Measurements from ENCODE around the gene COX4I1. TPM values are rescaled to one million over a fixed set of nuclear protein-coding genes. Genes with fewer than 3 reads are reported as not detected.

COX4I1 gene
- total and polyA plus RNA-seq, 2 experiments from 2014 or later, result 743 to 1,231 TPM

DNA sequence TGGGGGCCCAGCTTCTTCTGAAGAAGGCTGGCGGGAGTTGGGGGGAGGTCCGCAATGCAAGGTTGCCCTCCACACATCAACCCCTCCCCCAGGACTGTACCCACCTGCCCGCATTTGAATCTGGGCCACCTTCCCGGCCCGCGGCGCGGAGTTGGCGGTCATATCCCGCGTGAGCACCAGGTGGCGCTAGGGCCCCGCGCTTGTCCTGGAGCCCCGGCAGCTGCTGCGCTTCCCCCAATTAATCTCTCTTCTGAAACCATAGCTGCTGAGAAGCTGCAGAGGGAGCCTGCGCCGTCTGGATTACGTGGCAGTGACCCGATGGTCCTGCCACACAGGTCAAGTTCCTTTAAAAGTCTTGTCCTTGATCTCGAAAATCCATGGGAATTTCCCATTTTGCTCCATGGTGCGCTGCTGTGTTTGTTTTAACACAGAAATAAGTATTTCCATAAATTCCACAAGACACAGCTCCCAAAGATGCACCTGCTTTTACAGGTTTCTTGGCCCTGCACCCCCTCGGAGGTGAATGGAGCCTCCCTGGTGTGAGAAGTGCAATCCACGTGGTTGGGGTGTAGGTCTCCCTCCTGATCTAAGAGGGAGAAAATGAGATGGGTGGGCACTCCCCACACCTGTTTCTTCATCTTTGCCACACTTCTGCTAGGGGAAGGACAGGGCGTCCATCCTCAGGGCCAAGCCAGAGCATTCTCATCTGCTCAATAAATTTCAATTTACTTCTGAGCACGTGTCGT is 22.1 kb downstream of the COX4I1 start:
- TF ChIP-seq, protein P1, sequence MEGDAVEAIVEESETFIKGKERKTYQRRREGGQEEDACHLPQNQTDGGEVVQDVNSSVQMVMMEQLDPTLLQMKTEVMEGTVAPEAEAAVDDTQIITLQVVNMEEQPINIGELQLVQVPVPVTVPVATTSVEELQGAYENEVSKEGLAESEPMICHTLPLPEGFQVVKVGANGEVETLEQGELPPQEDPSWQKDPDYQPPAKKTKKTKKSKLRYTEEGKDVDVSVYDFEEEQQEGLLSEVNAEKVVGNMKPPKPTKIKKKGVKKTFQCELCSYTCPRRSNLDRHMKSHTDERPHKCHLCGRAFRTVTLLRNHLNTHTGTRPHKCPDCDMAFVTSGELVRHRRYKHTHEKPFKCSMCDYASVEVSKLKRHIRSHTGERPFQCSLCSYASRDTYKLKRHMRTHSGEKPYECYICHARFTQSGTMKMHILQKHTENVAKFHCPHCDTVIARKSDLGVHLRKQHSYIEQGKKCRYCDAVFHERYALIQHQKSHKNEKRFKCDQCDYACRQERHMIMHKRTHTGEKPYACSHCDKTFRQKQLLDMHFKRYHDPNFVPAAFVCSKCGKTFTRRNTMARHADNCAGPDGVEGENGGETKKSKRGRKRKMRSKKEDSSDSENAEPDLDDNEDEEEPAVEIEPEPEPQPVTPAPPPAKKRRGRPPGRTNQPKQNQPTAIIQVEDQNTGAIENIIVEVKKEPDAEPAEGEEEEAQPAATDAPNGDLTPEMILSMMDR (IDR thresholded peaks at IDR 0.05; ENCODE audit: low read depth, low read length), result peak; percentile 96

DNA sequence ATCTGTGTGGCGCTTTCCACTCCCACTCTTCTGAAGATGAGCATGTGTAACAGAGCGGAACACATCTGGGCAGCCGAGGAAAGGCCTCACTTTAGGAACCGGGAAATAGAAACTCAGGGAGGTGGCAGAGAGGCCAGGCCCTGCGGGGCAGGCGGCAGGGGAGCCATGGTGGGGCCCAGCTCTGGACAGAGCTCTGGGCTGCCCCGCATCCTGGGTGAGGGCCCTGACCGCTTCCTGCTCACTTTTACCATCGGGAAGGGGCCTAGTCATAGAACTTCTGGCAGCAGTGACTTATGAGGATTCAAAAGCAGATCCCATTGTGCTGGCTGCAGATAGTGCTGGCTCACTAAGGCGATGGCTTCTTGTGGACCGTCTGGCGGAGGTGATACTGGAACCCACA is 22.6 kb downstream of the COX4I1 start:
- no peak for DNase-seq (ENCODE audit: low read depth in 1 of 2, low spot score in 1 of 2)

More for the DNA sequence above, 22.1 kb downstream of the COX4I1 start:
- Histone ChIP-seq H3K36me3 (no peaks in the 10 kb centered on the region), H3K4me1 (ENCODE audit: low read depth) (no peaks in the 10 kb centered on the region), H3K27ac (no peak overlapping the region), H3K4me3 (no peak overlapping the region), H3K9me3 (ENCODE audit: low read depth) (no peaks in the 10 kb centered on the region), H3K27me3 (peaks cover 21% of the 10 kb centered on the region)
- peak; percentile 83 to 88 for DNase-seq (ENCODE audit: low read depth in 1 of 2, low spot score in 1 of 2)

DNA sequence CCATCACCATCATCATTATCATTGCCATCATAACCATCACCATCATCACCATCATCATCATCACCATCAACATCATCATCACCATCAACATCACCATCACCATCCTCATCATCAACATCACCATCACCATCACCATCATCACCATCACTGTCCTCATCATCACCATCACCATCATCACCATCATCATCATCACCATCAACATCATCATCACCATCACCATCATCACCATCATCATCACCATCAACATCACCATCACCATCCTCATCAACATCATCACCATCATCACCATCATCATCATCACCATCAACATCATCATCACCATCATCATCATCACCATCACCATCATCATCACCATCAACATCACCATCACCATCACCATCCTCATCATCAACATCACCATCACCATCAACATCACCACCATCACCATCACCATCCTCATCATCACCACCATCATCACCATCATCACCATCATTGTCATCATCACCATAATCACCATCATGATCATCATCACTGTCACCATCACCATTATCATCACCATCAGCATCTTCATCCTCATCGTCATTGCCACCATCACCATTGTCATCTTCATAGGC is 23.9 kb downstream of the COX4I1 start:
- Histone ChIP-seq H3K9me3 (ENCODE audit: low read depth) (no peaks in the 10 kb centered on the region), H3K4me1 (ENCODE audit: low read depth) (no peaks in the 10 kb centered on the region), H3K27me3 (peaks cover 21% of the 10 kb centered on the region), H3K36me3 (no peaks in the 10 kb centered on the region), H3K27ac (no peak overlapping the region), H3K4me3 (no peak overlapping the region)
- TF ChIP-seq, protein P1 (IDR thresholded peaks at IDR 0.05; ENCODE audit: low read depth, low read length), result no peak
- no peak for DNase-seq (ENCODE audit: low read depth in 1 of 2, low spot score in 1 of 2)

More for the DNA sequence above, 22.6 kb downstream of the COX4I1 start:
- TF ChIP-seq, protein P1 (IDR thresholded peaks at IDR 0.05; ENCODE audit: low read depth, low read length), result no peak
- Histone ChIP-seq H3K9me3 (ENCODE audit: low read depth) (no peaks in the 10 kb centered on the region), H3K27me3 (peaks cover 21% of the 10 kb centered on the region), H3K36me3 (no peaks in the 10 kb centered on the region), H3K27ac (no peak overlapping the region), H3K4me1 (ENCODE audit: low read depth) (no peaks in the 10 kb centered on the region), H3K4me3 (no peak overlapping the region)

DNA sequence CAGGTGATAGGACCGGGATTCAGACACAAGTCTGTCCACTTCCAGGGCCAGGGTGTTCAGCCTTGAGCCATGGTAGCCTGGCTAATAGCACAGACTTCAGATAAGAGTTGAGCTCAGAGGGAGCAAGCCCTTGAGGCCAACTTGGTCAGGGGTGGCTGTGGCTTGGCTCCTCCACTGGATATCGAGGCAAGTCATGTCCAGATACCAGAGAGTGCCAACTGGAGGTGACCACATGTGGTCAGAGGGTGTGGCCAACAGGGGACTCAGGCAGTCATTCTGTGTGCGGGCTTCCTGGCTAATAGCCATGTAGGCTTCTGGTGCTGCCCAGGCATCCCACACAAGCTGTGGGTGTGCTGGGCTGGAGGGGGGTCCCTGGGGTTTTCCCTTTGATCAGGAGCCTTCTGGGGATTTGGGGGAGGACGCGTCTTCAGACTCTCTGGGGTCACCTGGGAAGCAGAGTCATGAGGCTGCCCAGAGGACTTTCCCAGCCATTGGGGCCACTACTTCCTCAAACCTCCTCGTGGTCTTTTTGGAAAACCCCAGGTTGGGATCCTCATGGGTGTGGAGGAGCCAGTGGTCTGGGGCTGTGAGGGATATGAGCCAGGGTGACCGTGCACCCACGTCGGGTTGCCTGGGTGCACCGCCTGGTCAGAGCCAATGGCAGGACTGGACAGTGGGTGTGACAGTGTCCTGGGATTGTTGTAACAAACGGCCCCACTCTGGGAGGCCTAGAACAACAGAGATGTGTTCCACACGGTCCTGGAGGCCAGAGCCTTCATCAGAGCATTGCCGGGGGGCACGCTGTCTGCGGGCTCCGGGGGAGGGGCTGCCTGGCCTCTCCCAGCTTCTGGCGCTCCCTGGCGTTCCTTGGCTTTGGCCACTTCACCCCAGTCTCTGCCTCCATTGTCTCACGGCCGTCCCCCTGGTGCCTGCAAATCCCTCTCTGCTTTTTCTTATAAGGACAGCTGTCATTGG is 25.0 kb downstream of the COX4I1 start:
- no peak for DNase-seq (ENCODE audit: low read depth in 1 of 2, low spot score in 1 of 2)
- Histone ChIP-seq H3K36me3 (no peaks in the 10 kb centered on the region), H3K4me3 (no peak overlapping the region), H3K27ac (no peak overlapping the region), H3K9me3 (ENCODE audit: low read depth) (no peaks in the 10 kb centered on the region), H3K4me1 (ENCODE audit: low read depth) (no peaks in the 10 kb centered on the region), H3K27me3 (peaks cover 18% of the 10 kb centered on the region)
- TF ChIP-seq, protein P1 (IDR thresholded peaks at IDR 0.05; ENCODE audit: low read depth, low read length), result no peak

DNA sequence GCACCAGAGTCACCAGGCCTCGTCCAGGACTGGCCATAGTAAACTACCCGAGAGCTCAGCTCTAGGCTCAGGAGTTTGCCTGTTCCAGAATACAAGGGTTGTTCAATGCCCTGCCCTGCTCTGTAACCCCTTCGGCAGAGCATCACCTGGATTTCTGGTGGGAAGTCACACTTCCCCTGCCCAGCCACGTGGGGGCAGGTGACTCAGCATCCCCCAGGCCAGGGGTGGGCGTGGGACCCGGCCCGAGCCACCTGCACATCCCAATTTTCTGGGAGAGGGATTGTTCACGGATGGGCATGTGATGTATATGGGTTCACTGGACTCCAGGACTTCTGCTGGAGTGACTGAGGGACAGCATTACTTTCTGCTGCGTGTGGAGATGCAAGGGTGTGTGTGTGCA is 25.8 kb downstream of the COX4I1 start:
- DNase-seq (ENCODE audit: low read depth in 1 of 2, low spot score in 1 of 2), result no peak
- TF ChIP-seq, protein P1 (IDR thresholded peaks at IDR 0.05; ENCODE audit: low read depth, low read length), result no peak
- H3K36me3 ChIP-seq, result no peaks in the 10 kb centered on the region

More for the DNA sequence above, 25.8 kb downstream of the COX4I1 start:
- H3K4me1 ChIP-seq (ENCODE audit: low read depth), result no peaks in the 10 kb centered on the region
- H3K27ac ChIP-seq, result no peak overlapping the region
- peaks cover 10% of the 10 kb centered on the region for H3K27me3 ChIP-seq
- no peaks in the 10 kb centered on the region for H3K9me3 ChIP-seq (ENCODE audit: low read depth)
- no peak overlapping the region for H3K4me3 ChIP-seq
